ENCODE measurements around the gene NPPB. TPM values are rescaled to one million over a fixed set of nuclear protein-coding genes. Genes with fewer than 3 reads are reported as not detected.

The NPPB gene
- total RNA-seq, 4 donors from 2014 or later: not detected

DNA sequence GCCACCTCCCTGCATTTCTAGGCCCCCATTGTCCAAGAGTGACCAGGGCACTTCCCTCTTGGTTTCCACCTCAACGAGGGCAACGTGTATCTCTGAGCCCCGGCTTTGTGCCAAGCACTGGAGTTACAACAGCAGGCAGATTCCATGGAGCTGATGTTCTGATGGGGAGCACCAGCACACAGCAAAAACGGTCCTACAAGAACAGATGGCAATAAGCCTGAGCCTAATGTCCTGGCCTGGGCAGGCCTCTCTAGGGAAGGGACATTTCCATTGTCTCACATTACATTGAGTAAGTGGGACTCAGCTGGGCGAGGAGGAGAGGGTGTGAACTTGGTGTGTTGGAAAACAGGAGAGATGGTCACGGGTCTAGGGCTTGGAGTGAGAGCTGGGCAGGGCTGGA lies 27.2 kb upstream of the NPPB start:
- H3K9me3 ChIP-seq: no peaks in the 10 kb centered on the region
- TF ChIP-seq POLR2A (IDR thresholded peaks at IDR 0.05): no peak
- TF ChIP-seq, protein P1, sequence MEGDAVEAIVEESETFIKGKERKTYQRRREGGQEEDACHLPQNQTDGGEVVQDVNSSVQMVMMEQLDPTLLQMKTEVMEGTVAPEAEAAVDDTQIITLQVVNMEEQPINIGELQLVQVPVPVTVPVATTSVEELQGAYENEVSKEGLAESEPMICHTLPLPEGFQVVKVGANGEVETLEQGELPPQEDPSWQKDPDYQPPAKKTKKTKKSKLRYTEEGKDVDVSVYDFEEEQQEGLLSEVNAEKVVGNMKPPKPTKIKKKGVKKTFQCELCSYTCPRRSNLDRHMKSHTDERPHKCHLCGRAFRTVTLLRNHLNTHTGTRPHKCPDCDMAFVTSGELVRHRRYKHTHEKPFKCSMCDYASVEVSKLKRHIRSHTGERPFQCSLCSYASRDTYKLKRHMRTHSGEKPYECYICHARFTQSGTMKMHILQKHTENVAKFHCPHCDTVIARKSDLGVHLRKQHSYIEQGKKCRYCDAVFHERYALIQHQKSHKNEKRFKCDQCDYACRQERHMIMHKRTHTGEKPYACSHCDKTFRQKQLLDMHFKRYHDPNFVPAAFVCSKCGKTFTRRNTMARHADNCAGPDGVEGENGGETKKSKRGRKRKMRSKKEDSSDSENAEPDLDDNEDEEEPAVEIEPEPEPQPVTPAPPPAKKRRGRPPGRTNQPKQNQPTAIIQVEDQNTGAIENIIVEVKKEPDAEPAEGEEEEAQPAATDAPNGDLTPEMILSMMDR (IDR thresholded peaks at IDR 0.05): no peak
- H3K4me3 ChIP-seq: no peak overlapping the region
- no peak overlapping the region for H3K27ac ChIP-seq
- intact Hi-C loops (cut with DNase I; ENCODE audit: low total_unique reads): no loop called here
- H3K36me3 ChIP-seq: no peaks in the 10 kb centered on the region
- H3K27me3 ChIP-seq: no peaks in the 10 kb centered on the region
- H3K4me1 ChIP-seq: no peaks in the 10 kb centered on the region
- no peak for DNase-seq

DNA sequence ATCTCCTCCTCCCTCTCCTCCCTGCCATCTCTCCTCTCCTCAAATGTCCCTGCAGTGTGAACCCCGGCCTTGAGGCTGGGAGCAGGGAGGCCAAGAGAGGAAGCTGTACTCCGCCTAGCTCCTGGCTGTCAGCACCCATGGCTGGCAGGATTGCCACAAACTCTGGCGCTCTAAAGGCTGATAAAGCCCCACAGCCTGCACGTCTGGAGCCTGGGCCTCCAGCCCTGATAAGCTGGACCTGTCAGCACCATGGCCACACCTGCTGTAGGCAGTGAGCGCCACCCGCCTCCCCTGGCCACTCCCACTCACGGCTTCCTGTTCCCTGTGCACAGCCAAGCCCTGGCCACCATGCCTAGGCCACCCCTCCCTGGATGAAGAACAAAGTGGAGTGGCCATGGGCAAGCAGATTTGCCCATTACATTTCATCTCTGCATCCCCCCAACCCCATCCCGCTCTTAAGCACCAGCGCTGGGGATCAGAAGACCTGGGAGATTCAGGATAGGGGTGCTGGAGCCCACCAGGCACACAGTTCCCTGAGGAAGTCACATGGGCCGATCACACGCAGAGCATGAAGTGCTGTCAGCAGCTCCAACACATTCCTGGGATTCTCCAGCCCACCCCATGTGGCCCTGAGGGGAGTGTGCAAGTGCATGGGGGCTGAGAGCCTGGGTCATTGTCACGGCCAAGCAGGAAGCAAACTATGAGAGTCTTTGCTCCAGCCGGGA lies 24.2 kb upstream of the NPPB start:
- intact Hi-C loops (cut with DNase I; ENCODE audit: low total_unique reads): no loop called here
- Histone ChIP-seq H3K9me3 (no peaks in the 10 kb centered on the region), H3K27me3 (no peaks in the 10 kb centered on the region), H3K27ac (no peak overlapping the region), H3K36me3 (no peaks in the 10 kb centered on the region), H3K4me1 (no peaks in the 10 kb centered on the region), H3K4me3 (no peak overlapping the region)
- TF ChIP-seq, protein P1 (IDR thresholded peaks at IDR 0.05): no peak
- no peak for TF ChIP-seq POLR2A (IDR thresholded peaks at IDR 0.05)
- DNase-seq: no peak

DNA sequence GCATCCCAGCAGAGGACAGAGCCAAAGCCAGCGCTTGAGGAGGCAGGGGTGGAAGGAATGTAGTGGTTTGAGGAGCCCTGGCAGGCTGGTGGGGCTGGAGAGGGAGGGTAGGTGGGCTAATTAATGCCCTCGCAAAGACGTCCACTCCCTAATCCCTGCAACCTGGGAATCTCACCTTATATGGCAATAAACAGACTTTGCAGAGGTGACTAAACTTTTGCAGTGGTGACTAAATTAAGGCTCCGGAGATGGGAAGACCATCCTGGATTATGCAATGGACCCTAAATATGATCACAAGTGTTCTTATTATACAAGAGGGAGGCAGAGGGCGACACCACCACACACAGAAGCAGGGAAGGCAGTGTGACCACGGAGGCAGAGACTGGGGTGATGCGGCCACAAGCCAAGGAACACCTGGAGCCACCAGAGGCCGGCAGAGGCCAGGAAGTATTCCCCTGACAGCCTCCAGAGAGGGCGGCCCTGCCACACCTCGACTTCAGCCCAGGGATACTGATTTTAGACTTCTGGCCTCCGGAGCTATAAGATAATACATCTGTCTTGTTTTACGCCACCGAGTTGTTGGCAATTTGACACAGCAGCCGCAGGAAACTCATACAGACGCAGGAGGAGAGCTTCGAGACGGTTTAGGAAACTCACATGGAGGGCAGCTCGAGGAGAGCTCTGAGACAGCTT lies 23.1 kb upstream of the NPPB start:
- Histone ChIP-seq H3K4me1 (no peaks in the 10 kb centered on the region), H3K9me3 (no peaks in the 10 kb centered on the region), H3K27ac (no peak overlapping the region), H3K36me3 (no peaks in the 10 kb centered on the region), H3K27me3 (no peaks in the 10 kb centered on the region), H3K4me3 (no peak overlapping the region)
- DNase-seq: no peak
- intact Hi-C loops (cut with DNase I; ENCODE audit: low total_unique reads): no loop called here
- TF ChIP-seq, protein P1 (IDR thresholded peaks at IDR 0.05): no peak
- no peak for TF ChIP-seq POLR2A (IDR thresholded peaks at IDR 0.05)

DNA sequence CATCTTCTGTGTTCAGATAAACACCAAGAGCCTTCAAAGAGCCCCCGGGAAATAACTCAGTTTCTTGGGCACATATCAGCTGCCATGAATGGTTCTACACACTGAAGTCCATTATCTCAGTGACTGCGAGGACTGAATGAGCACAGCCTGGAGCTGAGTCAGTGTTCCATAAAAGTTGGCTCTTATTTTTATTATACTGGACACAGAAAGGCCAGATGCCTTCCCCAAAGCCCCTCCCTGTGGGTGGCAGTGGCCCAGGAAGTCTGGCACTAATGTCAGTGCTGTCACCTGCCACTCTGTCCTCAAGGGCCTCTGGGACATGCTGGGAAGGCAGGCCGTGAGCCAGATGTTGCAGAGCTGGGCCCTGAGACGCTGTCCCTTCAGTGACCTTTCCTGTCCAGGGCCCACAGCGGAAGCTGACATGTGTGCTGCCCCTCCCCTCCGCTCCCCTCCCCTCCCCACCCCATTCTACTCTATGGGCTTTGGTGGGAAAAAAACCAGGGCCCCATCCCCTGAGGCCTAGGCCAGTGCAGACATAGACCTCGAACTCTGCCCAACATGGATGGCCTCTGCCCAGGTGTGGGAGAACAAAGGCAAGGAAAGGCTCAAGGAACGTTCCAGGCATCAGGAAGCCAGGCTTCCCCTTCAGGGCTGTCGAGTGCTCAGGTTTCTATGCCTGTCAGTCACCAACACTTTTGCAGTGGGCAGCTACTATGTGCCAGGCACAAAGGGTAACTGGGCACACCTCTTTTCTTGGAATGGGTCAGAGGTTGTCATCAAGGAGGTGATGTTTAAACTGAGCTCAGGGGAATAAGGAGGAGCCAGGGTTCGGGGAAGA lies 22.4 kb upstream of the NPPB start:
- Histone ChIP-seq H3K27me3 (no peaks in the 10 kb centered on the region), H3K4me1 (no peaks in the 10 kb centered on the region), H3K4me3 (no peak overlapping the region), H3K36me3 (no peaks in the 10 kb centered on the region), H3K27ac (no peak overlapping the region), H3K9me3 (no peaks in the 10 kb centered on the region)
- DNase-seq: no peak
- intact Hi-C loops (cut with DNase I; ENCODE audit: low total_unique reads): no loop called here
- no peak for TF ChIP-seq POLR2A (IDR thresholded peaks at IDR 0.05)
- TF ChIP-seq, protein P1 (IDR thresholded peaks at IDR 0.05): no peak

All from uterus (tissue), 4 donors.